ENCODE measurements around the gene MARCHF6.

GRCh38 chr5:10304932-10305331 lies 48.6 kb upstream of the MARCHF6 start:
- no peak for TF ChIP-seq EZH2 (IDR thresholded peaks at IDR 0.05; ENCODE audit: insufficient read depth, poor library complexity, severe bottlenecking)
- no peak for TF ChIP-seq EZH2phosphoT487 (IDR thresholded peaks at IDR 0.05; ENCODE audit: insufficient read depth, low read depth)
